Stimulated activated CD4-positive, alpha-beta T cell treated with anti-CD3 and anti-CD28 coated beads, Interleukin-2, amount 100 ng/mL, for 48 hours (primary cell): ENCODE results near the gene SCLT1.

Experiments used
- DNase-seq, 2 donors: peaks; one replicate each; pipeline ENCODE4 v3.0.0-alpha.2; 2020

Gene SCLT1

DNA sequence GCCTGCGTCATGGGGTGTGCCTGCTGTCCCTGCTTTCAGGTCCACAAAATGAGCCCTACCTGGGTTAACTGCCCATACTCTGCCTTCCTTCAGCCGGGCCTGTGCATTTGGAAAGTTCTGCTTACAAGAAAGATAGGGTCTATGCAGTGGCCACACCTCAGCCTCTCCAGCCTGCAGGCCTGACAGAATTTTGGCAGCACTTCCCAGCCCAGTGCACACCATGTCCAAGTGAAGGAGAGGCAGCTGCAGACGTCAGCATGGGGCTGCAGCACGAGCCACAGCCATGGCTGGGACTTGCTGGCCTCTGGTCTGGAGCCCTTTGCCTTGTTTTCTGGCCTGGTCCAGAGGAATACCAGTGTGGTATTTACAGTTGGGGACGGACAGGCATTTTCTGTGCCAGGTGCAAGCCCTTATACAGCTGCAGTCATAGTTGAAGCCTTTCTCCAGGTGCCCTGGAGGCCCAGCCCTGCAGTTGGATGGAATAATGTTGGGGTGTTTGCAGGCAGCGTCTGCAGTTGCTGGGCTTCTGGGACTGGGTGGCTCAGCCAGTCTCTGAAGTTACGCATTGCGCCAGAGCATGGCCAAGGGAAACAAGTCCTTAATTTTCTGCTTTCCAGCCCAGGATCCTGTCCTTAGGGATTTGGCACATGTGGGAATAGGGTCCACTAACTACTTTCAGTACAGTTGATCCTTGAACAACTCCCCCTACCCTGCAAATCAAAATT is 257.7 kb downstream of the SCLT1 start:
- no peak for DNase-seq
